ENCODE data around the gene PDZD7.

GRCh38 chr10:101021239-101021638, 9.7 kb downstream of the PDZD7 start:
- no peak for TF ChIP-seq TAF1 (conservative IDR thresholded peaks at IDR 0.05)
- no peak for TF ChIP-seq RAD21 (IDR thresholded peaks at IDR 0.05)
- TF ChIP-seq CTCF (IDR thresholded peaks at IDR 0.05; ENCODE audit: low read depth, low read length, missing input control) = no peak
- no peak for TF ChIP-seq MAX (IDR thresholded peaks at IDR 0.05)
- TF ChIP-seq SP1 (IDR thresholded peaks at IDR 0.05) = no peak
- TF ChIP-seq REST (IDR thresholded peaks at IDR 0.05) = no peak
- no peak for TF ChIP-seq JUND (IDR thresholded peaks at IDR 0.05)
- no peak for TF ChIP-seq YY1 (IDR thresholded peaks at IDR 0.05)
- TF ChIP-seq RXRA (IDR thresholded peaks at IDR 0.05) = no peak
- no peak for TF ChIP-seq ZBTB33 (IDR thresholded peaks at IDR 0.05)
- no peak for TF ChIP-seq FOXA1 (IDR thresholded peaks at IDR 0.05)
- TF ChIP-seq GABPA (IDR thresholded peaks at IDR 0.05 in 1 of 2, conservative IDR thresholded peaks at IDR 0.05 in 1 of 2) = no peak
